Erythroblast (primary cell): Measurements from ENCODE around the gene PCDHA2.
"Not testable (repeated sequence)": the region's sequence is repeated elsewhere in the genome, so short reads cannot be mapped to it uniquely, and the experiment has no call there.

Source experiments
- DNase-seq, 2 experiments: peaks; one replicate each; lab custom pipeline; 2025; lab: John Stamatoyannopoulos, UW
- GATA1 ChIP-seq: IDR thresholded peaks from 2 replicates; pipeline ENCODE4 v1.6.1; 2011; ENCODE audit warnings: low read depth, mild to moderate bottlenecking, control low read depth, low read length, moderate library complexity
- POLR2A ChIP-seq: IDR thresholded peaks from 2 replicates; pipeline ENCODE4 v1.6.1; 2011; ENCODE audit warnings: mild to moderate bottlenecking, low read length

The PCDHA2 gene

GRCh38 chr5:140801494-140801841 is 6.8 kb downstream of the PCDHA2 start:
- DNase-seq, result peak in 1 of 2 experiments; percentile 2
- TF ChIP-seq POLR2A, result no peak
- TF ChIP-seq GATA1, result no peak

- DNase-seq, result not testable (repeated sequence)
These were observed 7.7 kb downstream of the PCDHA2 start for GRCh38 chr5:140802381-140802780.

- no peak for DNase-seq
- TF ChIP-seq GATA1, result no peak
- TF ChIP-seq POLR2A, result no peak
These were observed 8.2 kb downstream of the PCDHA2 start for GRCh38 chr5:140802781-140803271.

DNA sequence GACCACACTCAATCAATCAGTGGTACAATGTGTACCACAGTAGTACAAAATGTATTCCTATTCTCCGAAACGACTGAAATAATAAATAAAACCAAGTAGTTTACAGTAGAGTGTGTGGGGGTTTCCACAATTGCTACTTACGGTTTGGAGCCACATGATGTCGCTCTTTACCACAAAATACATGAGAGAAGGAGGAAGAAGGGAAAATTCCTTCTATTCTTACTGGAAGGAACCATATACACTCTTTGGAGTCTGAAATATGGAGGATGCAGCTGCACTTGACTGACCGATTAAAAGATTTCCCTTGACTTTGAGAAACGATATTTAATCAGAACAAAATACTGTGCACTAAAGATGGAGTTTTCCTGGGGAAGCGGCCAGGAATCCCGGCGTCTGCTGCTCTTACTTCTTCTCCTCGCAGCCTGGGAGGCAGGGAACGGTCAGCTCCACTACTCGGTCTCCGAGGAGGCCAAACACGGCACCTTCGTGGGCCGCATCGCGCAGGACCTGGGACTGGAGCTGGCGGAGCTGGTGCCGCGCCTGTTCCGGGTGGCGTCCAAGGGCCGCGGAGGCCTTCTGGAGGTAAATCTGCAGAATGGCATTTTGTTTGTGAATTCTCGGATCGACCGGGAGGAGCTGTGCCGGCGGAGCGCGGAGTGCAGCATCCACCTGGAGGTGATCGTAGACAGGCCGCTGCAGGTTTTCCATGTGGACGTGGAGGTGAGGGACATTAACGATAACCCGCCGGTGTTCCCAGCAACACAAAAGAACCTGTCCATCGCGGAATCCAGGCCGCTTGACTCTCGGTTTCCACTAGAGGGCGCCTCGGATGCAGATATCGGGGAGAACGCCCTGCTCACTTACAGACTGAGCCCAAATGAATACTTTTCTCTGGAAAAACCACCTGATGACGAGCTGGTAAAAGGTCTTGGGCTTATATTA is 12.5 kb downstream of the PCDHA2 start, which contains the start of gene PCDHA4:
Gene PCDHA4 (plus strand): TSS at position 235 of the 942 bp plus-strand sequence.
- TF ChIP-seq POLR2A (no peak), GATA1 (no peak)
- peak; percentile 17 to 46 for DNase-seq

GRCh38 chr5:140808241-140808888 is 13.7 kb downstream of the PCDHA2 start:
- not testable (repeated sequence) for DNase-seq

GRCh38 chr5:140808889-140809291 is 14.2 kb downstream of the PCDHA2 start:
- no peak for DNase-seq
- TF ChIP-seq POLR2A, result no peak
- TF ChIP-seq GATA1, result no peak

DNA sequence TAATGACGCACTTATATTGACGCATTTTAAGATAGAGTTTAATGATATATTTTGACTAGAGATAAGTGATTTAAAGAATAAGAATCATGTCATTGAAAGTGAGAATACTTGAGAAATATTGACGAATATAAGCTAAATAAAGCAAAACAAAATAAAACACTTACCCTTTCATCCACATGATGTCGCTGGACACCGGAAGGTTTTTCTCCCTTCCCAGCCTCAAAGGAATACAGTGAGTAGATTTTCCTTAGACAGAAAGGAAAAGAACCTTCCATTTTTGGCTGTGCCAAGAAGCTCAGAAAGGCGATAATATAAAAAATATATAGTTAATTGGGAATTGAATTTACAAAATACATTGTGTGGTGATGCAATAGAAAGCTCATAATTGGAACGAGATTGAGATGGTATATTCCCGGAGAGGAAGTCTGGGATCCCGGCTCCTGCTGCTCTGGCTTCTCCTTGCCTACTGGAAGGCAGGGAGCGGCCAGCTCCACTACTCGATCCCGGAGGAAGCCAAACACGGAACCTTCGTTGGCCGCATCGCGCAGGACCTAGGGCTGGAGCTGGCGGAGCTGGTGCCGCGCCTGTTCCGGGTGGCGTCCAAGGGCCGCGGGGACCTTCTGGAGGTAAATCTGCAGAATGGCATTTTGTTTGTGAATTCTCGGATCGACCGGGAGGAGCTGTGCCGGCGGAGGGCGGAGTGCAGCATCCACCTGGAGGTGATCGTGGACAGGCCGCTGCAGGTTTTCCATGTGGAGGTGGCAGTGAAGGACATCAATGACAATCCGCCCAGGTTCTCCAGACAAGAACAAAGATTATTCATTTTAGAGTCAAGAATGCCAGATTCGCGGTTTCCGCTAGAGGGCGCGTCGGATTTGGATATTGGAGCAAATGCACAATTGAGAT is 27.0 kb downstream of the PCDHA2 start, which contains the start of gene PCDHA5:
Gene PCDHA5 (plus strand): TSS at position 239 of the 906 bp plus-strand sequence.
- TF ChIP-seq GATA1, result no peak
- no peak for TF ChIP-seq POLR2A
- DNase-seq, result peak; percentile 30 to 42

- DNase-seq, result no peak
- TF ChIP-seq POLR2A (no peak), GATA1 (no peak)
These were observed 27.6 kb downstream of the PCDHA2 start for GRCh38 chr5:140822281-140822629.

DNA sequence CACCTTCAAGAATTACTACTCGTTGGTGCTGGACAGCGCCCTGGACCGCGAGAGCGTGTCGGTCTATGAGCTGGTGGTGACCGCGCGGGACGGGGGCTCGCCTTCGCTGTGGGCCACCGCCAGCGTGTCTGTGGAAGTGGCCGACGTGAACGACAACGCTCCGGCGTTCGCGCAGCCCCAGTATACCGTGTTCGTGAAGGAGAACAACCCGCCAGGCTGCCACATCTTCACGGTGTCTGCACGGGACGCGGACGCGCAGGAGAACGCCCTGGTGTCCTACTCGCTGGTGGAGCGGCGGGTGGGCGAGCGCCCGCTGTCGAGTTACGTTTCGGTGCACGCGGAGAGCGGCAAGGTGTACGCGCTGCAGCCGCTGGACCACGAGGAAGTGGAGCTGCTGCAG is 28.3 kb downstream of the PCDHA2 start:
- not testable (repeated sequence) for DNase-seq

GRCh38 chr5:140823475-140823874 is 28.8 kb downstream of the PCDHA2 start:
- TF ChIP-seq POLR2A (no peak), GATA1 (no peak)
- no peak for DNase-seq

GRCh38 chr5:140827704-140828361 is 33.2 kb downstream of the PCDHA2 start, which contains the start of gene PCDHA6:
Gene PCDHA6, plus strand, starts transcription at chr5:140827960. Its CDS starts 132 bp downstream, at chr5:140828092.
- no peak for TF ChIP-seq GATA1
- TF ChIP-seq POLR2A, result no peak
- DNase-seq, result peak in 1 of 2 experiments; percentile 2

DNA sequence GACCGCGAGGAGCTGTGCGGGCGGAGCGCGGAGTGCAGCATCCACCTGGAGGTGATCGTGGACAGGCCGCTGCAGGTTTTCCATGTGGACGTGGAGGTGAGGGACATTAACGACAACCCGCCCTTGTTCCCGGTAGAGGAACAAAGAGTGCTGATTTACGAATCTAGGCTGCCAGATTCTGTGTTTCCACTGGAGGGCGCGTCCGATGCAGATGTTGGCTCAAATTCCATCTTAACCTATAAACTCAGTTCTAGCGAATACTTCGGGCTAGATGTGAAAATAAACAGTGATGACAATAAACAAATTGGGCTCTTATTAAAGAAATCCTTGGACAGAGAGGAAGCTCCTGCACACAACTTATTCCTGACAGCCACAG is 33.7 kb downstream of the PCDHA2 start:
- no peak for DNase-seq
- TF ChIP-seq POLR2A (no peak), GATA1 (no peak)

DNA sequence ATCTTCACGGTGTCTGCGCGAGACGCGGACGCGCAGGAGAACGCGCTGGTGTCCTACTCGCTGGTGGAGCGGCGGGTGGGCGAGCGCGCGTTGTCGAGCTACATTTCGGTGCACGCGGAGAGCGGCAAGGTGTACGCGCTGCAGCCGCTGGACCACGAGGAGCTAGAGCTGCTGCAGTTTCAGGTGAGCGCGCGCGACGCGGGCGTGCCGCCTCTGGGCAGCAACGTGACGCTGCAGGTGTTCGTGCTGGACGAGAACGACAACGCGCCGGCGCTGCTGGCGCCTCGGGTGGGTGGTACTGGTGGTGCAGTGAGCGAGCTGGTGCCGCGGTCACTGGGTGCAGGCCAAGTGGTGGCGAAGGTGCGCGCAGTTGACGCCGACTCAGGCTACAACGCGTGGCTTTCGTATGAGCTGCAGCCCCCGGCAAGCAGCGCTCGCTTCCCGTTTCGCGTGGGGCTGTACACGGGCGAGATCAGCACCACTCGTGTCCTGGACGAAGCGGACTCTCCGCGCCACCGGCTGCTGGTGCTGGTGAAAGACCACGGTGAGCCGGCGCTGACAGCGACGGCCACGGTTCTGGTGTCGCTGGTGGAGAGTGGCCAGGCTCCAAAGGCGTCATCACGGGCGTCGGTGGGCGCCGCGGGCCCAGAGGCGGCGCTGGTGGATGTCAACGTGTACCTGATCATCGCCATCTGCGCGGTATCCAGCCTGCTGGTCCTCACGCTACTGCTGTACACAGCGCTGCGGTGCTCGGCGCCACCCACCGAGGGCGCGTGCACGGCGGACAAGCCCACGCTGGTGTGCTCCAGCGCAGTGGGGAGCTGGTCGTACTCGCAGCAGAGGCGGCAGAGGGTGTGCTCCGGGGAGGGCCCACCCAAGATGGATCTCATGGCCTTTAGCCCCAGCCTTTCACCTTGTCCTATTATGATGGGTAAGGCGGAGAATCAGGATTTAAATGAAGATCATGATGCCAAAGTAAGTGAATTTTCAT is 35.2 kb downstream of the PCDHA2 start:
- DNase-seq, result not testable (repeated sequence)
